Stimulated activated CD4-positive, alpha-beta T cell treated with anti-CD3 and anti-CD28 coated beads, Interleukin-15, amount 100 ng/mL, for 48 hours (primary cell): Measurements from ENCODE around the gene TMEM164.

Experiments
- DNase-seq, 2 donors: peaks; one replicate each; pipeline ENCODE4 v3.0.0-alpha.2; 2020; ENCODE audit warnings: low read depth in 2 of 2

The TMEM164 gene

DNA sequence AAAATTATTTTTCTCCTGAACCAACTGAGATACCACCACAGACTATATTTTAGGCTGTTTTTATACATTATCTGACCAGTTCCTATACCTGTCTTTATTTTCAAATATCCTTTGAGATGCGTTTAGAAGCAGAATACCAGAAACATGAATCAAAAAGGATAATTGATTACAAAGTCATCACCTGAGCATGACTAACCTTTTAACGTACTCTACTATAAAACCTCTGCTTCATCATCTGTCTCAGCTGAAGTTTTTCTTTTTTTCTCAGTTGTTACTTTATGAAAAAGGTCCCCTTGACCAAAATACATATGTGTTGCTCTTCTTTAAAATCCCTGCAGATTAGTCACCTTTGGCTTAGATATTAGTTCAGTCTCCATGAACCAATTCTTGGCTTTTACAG, 205.2 kb downstream of the TMEM164 start:
- no peak for DNase-seq

DNA sequence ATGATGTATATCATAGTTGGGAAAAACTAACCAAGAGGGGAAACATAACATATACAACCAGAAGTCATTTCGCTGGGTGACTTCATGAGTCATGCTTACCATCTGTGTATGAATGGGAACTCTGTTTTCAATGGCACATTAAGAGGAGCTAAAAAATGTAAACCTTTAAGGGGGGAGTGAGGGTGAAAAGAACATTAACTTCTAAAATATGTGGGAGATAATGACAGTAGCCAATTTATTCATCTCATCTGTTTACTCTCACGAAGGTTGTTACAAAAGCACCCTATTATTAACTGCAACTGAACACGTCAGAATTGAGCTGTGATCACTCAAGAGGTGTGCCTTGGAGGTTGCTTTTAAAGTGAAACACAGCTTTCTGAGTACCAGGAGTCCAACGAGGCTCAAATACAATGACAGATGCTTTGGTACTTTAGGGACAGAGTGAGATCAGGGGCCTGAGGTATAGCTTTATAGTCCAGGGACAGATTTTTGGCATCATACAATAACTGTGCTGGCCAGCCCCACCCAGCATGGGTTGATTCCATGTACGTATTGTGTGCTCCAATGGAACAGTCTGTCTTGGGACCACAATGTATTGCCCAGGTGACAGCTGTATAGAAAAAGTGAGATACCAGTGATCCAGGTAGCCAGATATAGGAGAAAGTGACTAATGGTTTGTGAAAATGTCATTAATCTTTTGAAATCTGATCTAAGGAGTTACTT, 207.7 kb downstream of the TMEM164 start:
- no peak for DNase-seq

DNA sequence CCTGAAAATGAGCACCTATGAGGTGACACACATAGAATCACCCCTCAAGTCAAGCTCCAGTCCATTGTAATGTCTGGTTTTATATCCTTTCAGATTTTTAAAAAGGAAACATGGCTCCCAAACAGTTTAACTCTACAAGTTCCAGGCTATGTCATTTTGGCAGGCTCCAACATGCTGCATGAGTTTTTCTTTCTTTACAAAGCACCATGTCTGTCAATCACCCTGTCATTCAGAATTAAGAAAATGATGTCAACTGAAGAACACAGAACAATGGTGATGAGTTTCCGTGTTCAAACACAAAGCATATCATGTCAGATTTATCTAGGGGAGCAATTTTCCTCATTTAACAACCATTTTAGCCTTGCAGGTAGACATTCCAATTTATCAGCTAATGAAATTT, 208.4 kb downstream of the TMEM164 start:
- DNase-seq, result no peak

DNA sequence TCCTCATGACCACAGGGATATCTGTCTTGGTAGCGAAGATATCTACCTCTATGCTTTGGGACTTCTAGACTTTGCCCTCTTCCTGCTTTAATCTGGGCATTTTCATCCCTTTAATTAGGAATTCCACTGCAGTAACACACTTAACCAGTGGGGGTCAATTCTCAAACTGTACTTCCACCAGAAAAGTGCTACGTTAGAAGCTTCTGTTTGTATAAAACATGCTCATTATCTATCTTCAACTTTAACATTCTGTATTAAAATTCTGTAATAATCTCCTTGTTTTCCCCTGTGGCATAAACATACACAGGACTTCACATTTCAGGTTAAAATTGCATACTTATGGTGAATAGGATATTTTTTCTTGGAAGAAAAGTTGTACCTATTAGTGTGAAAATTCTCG, 209.4 kb downstream of the TMEM164 start:
- DNase-seq, result no peak

DNA sequence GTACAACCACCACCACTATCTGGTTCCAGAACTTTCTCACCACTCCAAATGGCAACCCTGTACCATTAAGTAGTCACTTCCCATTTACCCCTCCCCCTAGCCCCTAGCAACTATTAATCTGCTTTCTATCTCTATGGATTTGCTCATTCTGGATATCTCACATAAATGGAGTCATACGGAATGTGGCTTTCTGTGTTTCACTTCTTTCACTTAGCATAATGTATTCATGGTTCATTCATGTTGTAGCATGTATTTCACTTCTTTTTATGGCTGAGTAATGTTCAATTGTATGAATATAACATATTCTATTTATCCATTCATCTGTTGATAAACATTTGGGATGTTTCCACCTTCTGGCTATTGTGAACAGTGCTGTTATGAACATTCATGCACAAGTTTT, 210.3 kb downstream of the TMEM164 start:
- no peak for DNase-seq

DNA sequence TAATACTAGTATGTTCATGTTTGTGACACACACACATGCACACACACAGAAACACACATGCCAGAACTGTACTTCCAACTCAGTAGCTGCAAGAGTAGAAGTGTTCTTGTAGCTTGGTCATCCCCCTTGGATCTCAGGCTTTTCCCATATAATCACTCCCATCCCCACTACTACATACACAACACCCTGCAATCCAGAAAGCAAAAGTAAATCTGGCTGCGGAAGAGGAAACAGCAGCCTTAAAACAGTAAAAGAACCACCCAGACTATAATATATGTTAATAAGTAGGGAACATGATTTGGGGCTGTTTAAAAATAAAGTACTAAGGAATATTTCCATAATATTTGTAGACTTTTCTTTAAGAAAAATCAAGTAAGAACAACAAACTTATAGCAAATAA, 211.8 kb downstream of the TMEM164 start:
- no peak for DNase-seq

DNA sequence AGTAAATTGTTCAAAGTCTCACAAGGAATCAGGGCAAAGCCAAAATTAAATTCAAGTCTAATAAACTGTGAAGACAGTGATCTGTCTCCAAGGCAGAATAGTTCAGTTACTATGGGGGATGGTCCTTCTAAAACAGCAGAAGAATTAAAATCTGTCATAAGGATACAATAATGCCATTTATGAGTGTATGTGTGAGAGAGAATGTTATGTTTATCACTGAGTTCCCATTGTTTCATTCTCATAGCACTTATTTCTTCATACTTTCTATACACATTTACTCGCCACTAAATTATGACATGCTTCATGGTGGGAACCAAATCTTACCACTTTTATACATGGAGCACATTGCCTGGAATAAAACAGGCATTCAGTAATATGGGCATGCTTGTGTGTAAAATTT, 212.5 kb downstream of the TMEM164 start:
- DNase-seq, result no peak

DNA sequence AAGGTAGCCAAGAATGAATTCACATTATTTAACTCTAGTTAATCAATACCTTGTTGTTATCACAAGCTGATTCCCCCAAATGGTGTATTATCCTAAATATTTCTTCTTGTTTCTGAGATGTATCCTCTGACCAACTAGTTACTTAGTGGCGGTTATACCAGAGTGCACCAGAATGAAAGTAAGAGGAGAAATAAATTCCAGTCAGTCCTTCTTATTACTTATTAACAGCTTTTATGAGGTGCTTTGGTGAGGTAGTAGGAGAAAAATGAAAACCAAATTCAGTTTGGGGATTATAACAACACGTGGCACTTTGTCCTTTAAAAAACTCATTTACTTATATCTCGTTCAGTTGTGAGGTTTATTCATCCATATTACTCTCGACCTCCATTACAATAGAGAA, 213.1 kb downstream of the TMEM164 start:
- DNase-seq, result no peak

DNA sequence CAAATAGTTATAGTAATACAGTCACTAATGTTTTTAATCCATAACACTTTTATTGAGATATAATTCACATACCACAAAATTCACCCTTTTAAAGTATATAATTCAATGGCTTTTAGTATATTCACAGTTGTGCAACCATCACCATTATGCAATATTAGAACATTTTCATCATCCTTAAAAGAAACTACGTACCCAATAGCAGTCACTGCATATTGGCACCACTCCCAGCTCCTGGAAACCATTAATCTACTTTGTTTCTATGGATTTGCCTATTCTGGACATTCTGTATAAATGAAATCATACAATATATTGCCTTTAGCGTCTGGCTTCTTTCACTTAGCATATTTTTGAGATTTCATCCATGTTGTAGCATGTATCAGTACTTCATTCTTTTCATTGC, 215.7 kb downstream of the TMEM164 start:
- DNase-seq, result no peak

DNA sequence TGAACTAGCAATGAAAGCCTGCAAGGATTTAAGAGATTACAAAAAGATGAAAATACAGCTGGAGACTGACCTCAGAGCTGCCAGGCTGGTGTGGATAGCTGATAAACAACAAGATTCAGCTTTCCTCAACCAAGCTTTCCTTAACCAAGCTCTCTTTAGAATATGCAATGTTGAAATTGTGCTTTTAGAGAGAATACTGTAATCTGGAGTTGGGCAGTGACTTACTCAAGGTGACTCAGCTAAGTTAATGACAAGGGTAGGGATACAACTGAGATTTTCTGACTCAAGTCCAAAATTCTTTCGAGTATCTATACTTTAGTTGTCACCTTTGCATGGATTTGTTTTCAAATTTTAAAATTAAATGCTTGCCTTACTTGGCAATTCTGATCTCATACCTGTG, 217.0 kb downstream of the TMEM164 start:
- DNase-seq, result no peak

DNA sequence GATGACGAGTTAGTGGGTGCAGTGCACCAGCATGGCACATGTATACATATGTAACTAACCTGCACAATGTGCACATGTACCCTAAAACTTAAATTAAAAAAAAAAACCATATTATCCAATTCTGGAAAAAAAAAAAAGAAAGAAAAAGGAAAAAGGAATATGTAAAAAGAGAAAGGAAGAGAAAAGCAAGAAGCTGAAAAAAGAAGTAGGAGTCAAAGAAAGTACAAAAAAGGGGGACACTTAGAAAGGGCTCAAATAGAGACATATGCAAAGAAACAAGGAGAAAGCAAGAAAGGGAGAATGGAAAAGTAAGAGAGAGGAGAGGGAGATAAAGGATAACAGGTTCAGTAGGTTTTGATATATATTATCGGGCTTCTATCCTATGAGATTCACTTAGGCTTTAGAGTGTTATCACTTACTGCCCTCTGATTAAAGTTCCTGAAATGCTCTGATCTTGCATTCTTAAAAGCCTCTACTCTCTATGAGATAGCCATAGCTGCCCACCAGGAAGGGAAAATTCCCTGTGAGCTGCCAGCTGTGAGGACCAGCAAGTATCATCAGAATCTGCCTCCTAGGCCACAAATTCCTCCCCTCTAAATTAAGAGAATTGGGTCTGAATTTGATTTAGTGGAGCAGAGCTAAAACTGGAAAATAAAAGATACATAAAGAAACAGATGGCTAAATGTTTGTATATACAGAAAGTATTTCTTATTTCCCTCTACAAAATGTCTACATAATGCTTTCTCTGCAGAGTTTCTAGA, 219.8 kb downstream of the TMEM164 start:
- DNase-seq, result no peak

DNA sequence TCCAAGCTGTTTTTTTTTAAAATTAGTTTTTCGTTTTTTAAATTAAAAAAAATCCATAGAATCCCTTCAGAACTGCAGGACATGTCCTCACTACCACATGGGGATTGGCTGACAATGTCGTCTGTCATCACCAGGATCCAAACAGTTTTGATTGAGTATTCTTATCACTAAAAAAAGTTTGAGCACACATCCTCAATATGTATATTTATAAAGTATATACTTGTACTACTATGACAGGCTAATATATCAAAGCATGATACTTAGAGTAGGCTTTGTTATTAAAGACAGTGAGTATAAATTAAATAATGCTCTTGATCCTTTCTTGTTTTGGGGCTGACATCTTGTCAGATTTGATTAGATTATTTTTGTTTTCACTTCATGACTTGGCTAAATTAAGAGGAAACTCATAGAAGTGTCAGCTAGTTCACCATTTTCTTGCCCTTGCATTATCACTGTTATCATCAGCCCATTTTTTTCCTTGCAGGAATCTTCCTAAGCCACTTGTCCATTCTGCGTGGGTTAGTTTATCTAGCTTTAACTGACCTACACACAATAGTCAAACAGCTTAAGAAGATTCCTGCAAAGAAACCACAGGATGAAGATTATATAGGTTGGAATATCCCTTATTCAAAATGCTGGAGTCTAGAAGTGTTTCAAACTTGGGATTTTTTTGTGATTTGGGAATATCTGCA, 222.2 kb downstream of the TMEM164 start:
- no peak for DNase-seq

DNA sequence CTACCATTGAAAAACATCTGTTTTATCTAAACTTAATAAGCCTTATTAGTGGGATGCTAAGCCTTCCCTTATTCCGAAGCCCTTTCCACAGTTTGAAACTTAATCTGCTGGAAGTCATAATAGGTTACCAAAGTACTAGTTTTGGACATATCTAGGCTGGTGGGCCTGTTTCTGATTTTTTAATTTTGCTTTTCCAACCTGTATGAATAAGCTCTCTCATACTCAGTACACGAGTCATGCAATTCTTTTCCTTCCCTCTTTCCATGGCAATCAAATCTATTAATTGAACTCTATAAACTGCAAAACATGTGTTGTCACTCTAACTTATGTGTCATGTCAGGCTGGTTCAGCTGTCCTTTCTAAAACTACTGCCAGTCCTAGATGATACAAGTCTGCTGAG, 224.0 kb downstream of the TMEM164 start:
- DNase-seq, result no peak
